Type B pancreatic cell (in vitro differentiated cells): ENCODE results near the gene GIMAP5. TPM values are rescaled to one million over a fixed set of nuclear protein-coding genes. Genes with fewer than 3 reads are reported as not detected.

ENCODE experiments used
- DNase-seq: peaks from one replicate; pipeline ENCODE4 v3.0.0; 2021; ENCODE audit warnings: mixed read lengths; ENCODE audit not compliant: unreplicated experiment; ENCODE audit errors: extremely low spot score
- H3K27ac Mint-ChIP-seq: 2 replicates; pipeline ENCODE4 v1.8.0; 2021; ENCODE audit warnings: mild to moderate bottlenecking, mixed read lengths
- H3K27me3 Mint-ChIP-seq: 2 replicates; pipeline ENCODE4 v1.8.0; 2021; ENCODE audit warnings: mixed read lengths
- H3K36me3 Mint-ChIP-seq: 2 replicates; pipeline ENCODE4 v1.8.0; 2021; ENCODE audit warnings: mixed read lengths
- H3K4me1 Mint-ChIP-seq: one replicate; pipeline ENCODE4 v1.8.0; 2021; ENCODE audit warnings: mixed read lengths; ENCODE audit not compliant: unreplicated experiment
- H3K4me3 Mint-ChIP-seq: 2 replicates; pipeline ENCODE4 v1.8.0; 2021; ENCODE audit warnings: mild to moderate bottlenecking, mixed read lengths
- H3K9me3 Mint-ChIP-seq: 2 replicates; pipeline ENCODE4 v1.8.0; 2021; ENCODE audit warnings: mixed read lengths
- total RNA-seq: library from RNA; stranded (reverse); gene quantifications from 2 replicates; pipeline ENCODE4 v1.2.1, GENCODE V29; 2021; ENCODE audit warnings: low replicate concordance
- TF ChIP-seq, protein P1 (sequence below): fragments of 200-600 bp; sonication (generic); conservative IDR thresholded peaks from 2 replicates; pipeline ENCODE4 v1.5.0; 2021; ENCODE audit warnings: antibody characterized with exemption, mild to moderate bottlenecking

Gene GIMAP5
- total RNA-seq, 1 donor from 2014 or later, result not detected

DNA sequence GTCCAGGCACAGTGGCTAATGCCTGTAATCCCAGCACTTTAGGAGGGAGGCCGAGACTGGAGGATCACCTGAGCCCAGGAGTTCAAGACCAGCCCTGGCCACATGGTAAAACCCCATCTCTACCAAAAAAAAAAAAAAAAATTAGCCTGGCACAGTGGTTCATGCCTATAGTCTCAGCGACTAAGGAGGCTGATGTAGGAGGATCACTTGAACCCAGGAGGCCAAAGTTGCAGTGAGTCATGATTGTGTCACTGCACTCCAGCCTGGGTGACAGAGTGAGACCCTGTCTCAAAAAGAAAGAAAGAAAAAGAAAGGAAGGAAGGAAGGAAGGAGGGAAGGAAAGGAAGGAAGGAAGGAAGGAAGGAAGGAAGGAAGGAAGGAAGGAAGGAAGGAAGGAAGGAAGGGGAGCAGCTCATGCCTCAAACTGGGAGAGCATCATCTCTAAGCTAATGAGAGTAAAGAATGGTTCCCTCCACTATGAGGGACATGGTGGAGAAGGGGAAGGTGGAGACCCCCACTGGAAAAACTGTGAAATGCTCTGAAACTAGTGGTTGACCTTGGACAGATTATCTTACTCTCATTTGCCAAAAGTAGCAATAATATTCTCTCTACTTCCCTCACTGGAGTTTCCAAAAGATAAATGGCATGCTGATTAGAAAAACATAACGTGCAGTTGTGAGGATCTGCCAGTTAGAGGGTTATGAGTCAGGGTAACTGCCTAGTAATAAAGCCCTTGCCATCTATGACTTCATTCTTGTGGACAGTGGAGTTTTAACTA lies 16.8 kb downstream of the GIMAP5 start:
- Mint-ChIP-seq H3K27me3 (peaks cover 26% of the 10 kb centered on the region), H3K36me3 (no peaks in the 10 kb centered on the region), H3K27ac (no peak overlapping the region), H3K9me3 (no peaks in the 10 kb centered on the region), H3K4me1 (no peaks in the 10 kb centered on the region), H3K4me3 (no peak overlapping the region)
- TF ChIP-seq, protein P1, sequence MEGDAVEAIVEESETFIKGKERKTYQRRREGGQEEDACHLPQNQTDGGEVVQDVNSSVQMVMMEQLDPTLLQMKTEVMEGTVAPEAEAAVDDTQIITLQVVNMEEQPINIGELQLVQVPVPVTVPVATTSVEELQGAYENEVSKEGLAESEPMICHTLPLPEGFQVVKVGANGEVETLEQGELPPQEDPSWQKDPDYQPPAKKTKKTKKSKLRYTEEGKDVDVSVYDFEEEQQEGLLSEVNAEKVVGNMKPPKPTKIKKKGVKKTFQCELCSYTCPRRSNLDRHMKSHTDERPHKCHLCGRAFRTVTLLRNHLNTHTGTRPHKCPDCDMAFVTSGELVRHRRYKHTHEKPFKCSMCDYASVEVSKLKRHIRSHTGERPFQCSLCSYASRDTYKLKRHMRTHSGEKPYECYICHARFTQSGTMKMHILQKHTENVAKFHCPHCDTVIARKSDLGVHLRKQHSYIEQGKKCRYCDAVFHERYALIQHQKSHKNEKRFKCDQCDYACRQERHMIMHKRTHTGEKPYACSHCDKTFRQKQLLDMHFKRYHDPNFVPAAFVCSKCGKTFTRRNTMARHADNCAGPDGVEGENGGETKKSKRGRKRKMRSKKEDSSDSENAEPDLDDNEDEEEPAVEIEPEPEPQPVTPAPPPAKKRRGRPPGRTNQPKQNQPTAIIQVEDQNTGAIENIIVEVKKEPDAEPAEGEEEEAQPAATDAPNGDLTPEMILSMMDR, result peak; percentile 64
- DNase-seq, result no peak

DNA sequence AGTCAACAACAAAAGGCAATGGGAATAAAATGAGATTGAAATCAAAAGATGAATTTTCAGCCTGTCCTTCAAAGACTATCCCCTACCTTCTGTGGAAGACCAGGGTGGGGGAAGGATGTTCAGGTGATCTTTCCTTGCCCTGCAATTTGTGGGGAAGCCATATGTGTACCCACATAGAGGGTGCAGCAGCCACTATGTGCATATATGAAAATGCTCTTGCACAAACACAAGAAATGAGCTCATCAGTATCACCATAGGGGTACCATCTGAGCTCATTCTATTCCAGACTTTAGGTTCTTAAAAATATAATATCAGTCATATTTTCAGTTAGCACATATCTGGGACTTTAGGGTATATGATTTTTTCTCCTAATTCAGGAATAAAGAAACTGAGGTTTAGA lies 17.7 kb downstream of the GIMAP5 start:
- no peak overlapping the region for H3K4me3 Mint-ChIP-seq
- H3K9me3 Mint-ChIP-seq, result no peaks in the 10 kb centered on the region
- no peak for DNase-seq
- H3K27me3 Mint-ChIP-seq, result peaks cover 22% of the 10 kb centered on the region
- no peak overlapping the region for H3K27ac Mint-ChIP-seq
- H3K4me1 Mint-ChIP-seq, result no peaks in the 10 kb centered on the region
- TF ChIP-seq, protein P1, result no peak
- no peaks in the 10 kb centered on the region for H3K36me3 Mint-ChIP-seq

DNA sequence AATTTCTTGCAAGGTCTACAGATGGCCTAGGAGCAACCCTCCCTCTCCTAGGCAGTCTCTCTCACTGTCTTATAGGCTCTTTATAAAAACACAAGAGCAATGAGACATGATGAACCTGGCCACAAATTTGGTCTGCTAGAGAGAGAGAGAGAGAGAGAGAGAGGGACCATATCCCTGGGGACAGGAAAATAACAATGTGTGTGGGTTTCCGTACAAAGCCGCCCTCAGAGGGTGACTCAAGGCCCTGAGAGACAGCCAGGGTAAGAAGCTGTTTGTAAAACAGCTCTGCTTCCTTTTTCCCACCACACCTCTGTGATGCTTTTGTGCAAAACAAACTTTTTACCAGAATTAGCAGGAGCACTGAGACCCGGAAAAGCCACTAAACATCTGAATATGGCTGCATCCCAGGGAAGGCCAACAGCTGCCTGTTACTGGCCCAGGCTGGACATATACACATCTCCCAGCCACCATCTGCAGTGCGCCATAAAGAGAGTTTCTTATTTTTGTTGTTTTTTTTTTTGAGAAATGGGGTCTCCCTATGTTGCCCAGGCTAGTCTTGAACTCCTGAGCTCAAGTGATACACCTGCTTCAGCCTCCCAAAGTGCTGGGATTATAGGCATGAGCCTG lies 18.4 kb downstream of the GIMAP5 start:
- Mint-ChIP-seq H3K4me1 (no peaks in the 10 kb centered on the region), H3K27me3 (peaks cover 18% of the 10 kb centered on the region), H3K9me3 (no peaks in the 10 kb centered on the region), H3K27ac (no peak overlapping the region), H3K36me3 (no peaks in the 10 kb centered on the region), H3K4me3 (no peak overlapping the region)
- TF ChIP-seq, protein P1, result no peak
- no peak for DNase-seq

DNA sequence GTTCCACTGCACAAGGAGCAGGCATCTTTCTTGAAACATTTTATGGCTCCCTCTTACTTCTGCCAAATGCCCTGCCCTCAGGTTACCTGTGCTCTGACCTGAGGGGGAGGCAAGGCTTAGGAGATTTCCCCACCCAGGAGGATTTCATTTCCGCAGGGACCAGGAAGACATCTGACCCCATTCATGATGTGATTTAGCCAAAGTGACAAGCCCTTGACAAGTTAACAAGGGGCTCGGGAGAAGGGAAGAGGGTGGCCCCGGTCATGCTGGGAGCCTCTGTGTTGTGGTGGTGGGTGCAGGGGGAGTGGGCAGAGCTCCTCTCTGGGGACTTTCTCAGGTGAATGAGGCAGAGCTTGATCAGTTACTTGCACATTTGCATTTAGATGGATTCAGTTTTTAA lies 18.9 kb downstream of the GIMAP5 start:
- H3K4me3 Mint-ChIP-seq, result no peak overlapping the region
- DNase-seq, result no peak
- H3K4me1 Mint-ChIP-seq, result no peaks in the 10 kb centered on the region
- no peak overlapping the region for H3K27ac Mint-ChIP-seq
- TF ChIP-seq, protein P1, result no peak
- H3K9me3 Mint-ChIP-seq, result no peaks in the 10 kb centered on the region
- no peaks in the 10 kb centered on the region for H3K36me3 Mint-ChIP-seq
- H3K27me3 Mint-ChIP-seq, result peaks cover 16% of the 10 kb centered on the region

DNA sequence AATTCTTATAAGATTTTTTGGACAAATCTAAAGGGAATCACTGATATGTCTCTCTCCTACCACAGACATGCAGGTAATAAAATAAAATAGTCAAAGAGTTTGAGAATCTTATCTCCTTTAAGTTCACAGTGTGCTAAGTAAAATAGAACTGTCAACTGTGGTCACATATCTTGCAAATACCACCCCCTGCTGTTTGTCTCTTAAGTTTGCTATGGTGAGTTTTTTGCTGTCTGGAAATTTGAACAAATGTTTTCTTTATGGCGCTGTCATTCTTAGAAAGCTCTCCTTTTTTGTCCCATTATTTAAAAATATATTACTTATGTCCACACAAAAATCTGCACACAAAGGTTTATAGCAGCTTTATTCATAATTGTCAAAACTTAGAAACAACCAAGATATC lies 19.6 kb downstream of the GIMAP5 start:
- no peaks in the 10 kb centered on the region for H3K4me1 Mint-ChIP-seq
- DNase-seq, result no peak
- H3K36me3 Mint-ChIP-seq, result no peaks in the 10 kb centered on the region
- no peak overlapping the region for H3K4me3 Mint-ChIP-seq
- no peak overlapping the region for H3K27ac Mint-ChIP-seq
- no peaks in the 10 kb centered on the region for H3K9me3 Mint-ChIP-seq
- TF ChIP-seq, protein P1, result peak; percentile 55
- peaks cover 14% of the 10 kb centered on the region for H3K27me3 Mint-ChIP-seq
